ENCODE data around the gene ULK2.

- no peak for TF ChIP-seq CTCF (conservative IDR thresholded peaks at IDR 0.05; ENCODE audit: low read length)
- TF ChIP-seq EZH2phosphoT487 (IDR thresholded peaks at IDR 0.05; ENCODE audit: borderline replicate concordance), result no peak
Observed at GRCh38 chr17:19731626-19732025, 136.1 kb downstream of the ULK2 start.

Data from Loucy (cell line).